GM19023 (cell line): ENCODE measurements around the gene RRAS2.
"Not testable (repeated sequence)": the region's sequence is repeated elsewhere in the genome, so short reads cannot be mapped to it uniquely, and the experiment has no call there.

Source experiments
- ATAC-seq: cut with Tn5 transposase; IDR thresholded peaks from one replicate; pipeline ENCODE4 v1.9.1; 2021; ENCODE audit warnings: mild to moderate bottlenecking, moderate library complexity; ENCODE audit not compliant: unreplicated experiment

RRAS2 gene

GRCh38 chr11:14259878-14260277 lies 99.1 kb downstream of the RRAS2 start:
- no peak for ATAC-seq

GRCh38 chr11:14259186-14259784 lies 99.7 kb downstream of the RRAS2 start:
- ATAC-seq = no peak

DNA sequence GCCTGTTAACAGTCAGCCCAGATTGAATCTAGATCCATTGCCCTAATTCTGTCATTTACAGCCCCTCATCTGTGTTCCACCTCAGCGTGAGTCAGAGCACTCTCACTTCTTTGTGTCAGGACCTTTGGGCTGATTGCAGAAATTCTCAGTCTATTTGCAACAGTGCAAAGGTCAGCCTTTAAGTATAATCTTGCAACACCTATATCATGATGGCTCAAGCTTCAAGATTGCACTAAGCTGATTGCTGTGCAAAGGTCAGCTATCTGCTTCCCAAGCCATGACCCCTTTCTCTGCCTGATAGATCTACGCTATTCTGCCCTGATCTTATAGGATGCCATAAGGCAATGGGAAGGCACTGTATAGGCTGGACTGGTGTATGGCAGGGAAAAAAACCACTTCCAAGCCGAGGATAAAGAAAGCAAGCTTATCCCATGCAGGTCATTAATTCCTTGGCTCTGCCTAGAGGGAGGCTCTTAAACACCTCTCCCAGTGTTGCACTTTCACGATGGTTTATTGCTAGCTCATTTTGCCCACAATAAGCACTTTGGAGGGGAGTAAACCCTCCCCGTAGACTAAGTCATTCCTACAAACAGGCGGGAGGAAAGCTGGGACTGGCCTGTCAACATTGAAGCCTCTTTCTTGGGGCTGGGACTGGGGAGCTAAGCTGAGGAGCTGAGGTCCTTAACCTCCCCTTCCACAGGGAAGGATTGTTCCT lies 100.6 kb downstream of the RRAS2 start:
- no peak for ATAC-seq

- no peak for ATAC-seq
Observed at GRCh38 chr11:14255238-14255534, 103.8 kb downstream of the RRAS2 start.

GRCh38 chr11:14254533-14255237 lies 104.3 kb downstream of the RRAS2 start:
- no peak for ATAC-seq

DNA sequence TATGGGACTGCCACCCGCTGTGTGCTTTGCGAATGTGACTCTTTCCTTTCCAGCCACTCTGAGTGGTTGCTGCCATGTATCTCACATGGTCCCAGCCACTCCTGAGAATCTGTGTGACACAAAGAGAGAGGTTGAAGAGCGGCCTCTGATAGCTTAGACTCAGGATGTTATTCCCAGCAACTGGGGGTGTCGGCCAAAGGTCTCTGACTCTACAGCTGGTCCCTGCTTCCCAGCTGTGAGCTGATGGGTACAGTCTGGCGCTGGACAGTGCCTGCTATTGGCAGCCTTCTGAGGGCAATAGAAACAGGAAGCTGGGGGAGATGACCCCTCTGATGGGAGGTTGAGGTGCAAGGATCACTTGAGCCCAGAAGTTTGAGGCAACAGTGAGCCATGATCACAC lies 105.1 kb downstream of the RRAS2 start:
- no peak for ATAC-seq

- no peak for ATAC-seq
Observed at GRCh38 chr11:14253421-14253820, 105.6 kb downstream of the RRAS2 start.

GRCh38 chr11:14252501-14252900 lies 106.5 kb downstream of the RRAS2 start:
- ATAC-seq = not testable (repeated sequence)

DNA sequence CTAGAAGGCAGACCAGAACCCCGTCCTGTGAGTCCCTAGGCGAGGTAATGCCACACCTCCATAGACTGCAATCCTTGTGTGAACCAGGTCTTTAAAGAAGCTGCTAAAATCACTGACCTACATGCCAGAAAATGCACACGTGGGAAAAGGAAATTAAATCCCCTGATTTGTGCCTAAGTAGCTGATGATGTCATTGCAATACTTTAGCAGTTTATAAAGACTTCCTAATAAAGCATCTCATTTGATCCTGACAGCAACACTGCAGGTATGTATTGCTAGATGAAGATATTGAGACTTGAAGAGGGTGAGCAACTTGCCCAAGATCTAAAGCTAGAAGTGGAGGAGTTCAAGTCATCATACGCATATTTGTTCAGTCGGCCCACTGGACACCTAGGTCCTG lies 107.2 kb downstream of the RRAS2 start:
- ATAC-seq = no peak

DNA sequence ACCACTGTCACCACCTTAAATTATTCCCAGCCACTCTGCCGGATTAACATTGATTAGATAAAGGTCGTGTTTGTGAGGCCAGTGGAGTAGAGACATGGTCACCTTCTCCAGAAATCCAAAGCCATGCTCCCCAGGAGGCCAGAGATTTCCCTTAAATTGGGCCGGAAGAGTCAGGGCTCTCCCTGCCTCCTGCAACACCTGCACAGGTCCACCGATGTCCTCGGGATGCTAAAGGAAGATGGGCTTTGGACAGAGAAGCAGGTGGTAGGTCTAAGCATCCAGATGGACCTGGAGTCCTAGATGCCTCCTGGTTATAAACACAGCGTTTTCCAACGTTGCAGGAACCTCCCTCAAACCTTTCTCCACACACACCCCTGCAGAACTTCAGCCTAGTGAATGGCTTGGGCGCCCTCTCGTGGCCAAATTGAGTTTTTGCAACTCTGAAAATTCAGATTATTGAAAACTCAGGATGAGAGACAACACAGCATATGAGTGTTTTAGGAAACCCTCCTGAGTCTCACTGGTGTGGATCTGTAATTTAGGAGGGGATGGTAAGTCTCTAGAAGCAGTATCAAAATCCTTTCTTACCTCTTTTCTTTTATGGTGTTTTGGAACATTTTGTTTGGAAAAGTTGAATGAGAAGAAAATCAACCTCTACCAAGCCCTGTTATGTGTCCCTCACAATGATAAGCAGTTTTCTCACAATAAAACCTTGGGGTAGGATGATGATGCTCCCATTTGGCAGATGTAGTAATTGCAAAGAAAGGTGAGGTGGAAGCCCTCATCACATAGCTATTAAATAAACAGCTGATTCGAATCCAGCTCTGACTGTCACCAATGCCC lies 109.6 kb downstream of the RRAS2 start:
- no peak for ATAC-seq

GRCh38 chr11:14248580-14248981 lies 110.4 kb downstream of the RRAS2 start:
- ATAC-seq = no peak

DNA sequence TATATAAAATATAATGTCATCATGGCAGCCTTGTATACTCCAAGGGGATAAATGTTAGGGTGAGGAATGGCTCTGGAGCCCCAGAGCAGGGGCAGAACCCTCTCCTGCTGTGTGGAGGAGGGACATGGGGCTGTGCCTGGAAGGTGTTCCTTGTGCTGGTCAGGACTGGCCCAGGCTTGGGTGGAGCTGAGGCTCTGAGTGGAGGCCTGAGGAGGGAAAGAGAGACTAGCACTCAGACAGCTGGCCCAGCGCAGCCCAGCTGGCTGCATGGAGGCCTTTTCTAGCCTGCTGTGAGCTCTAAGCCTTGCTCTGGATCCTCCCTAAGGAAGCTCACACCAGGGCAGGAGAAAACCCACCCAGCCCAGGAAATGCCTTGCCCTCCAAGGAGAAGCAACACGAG lies 113.5 kb downstream of the RRAS2 start:
- no peak for ATAC-seq

GRCh38 chr11:14244926-14245325 lies 114.1 kb downstream of the RRAS2 start:
- no peak for ATAC-seq

DNA sequence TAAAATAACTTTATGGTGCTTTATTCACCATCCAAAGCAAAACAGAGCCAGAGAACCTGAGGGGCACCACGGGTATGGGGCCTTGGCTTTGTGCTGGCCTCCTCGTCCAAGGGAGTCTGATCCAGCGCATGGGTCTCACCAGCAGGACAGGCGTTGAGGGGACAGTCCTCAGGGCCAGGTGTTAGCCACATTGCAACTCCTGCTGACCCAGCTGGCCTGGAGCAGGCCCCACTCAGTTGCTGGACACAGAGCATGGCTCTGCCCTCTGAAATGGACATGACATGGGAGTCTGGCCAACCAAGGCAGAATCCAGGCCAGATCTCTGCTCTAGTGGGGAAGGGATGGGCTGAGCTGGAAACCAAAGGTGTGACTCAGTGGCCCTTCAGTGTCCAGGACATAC lies 116.2 kb downstream of the RRAS2 start:
- no peak for ATAC-seq

GRCh38 chr11:14242187-14242586 lies 116.8 kb downstream of the RRAS2 start:
- no peak for ATAC-seq

- ATAC-seq = no peak
Observed at GRCh38 chr11:14240951-14241350, 118.0 kb downstream of the RRAS2 start.

- no peak for ATAC-seq
Observed at GRCh38 chr11:14240221-14240620, 118.8 kb downstream of the RRAS2 start.

GRCh38 chr11:14237444-14237961 lies 121.5 kb downstream of the RRAS2 start:
- ATAC-seq = peak; percentile 91

GRCh38 chr11:14235701-14236100 lies 123.3 kb downstream of the RRAS2 start:
- ATAC-seq = no peak

GRCh38 chr11:14234446-14234845 lies 124.5 kb downstream of the RRAS2 start:
- ATAC-seq = no peak

DNA sequence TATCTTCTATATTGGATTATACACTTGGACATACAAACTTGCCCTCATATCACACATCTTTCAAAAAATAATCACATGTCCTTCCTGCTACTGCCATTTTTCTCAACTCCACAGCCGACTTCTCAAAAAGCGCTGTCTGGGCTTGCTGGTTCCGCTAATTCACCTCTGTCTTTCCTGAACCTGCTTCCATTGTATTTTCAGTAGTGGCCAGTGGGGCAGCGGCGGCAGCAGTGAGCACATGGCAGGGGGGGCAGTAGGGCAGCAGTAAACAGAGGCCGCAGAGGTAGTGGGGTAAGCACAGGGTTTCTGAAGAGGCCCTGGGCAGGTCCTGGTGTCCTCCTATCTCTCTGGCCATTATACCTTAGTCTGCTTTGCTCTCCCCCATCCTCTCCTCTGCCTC lies 126.3 kb downstream of the RRAS2 start:
- no peak for ATAC-seq
